GM03348 (cell line): ENCODE measurements around the gene GLMP.

Source experiments
- DNase-seq: peaks from one replicate; pipeline ENCODE4 v3.0.0; 2012; ENCODE audit warnings: low spot score

GLMP gene

GRCh38 chr1:156286061-156286460 is 9.4 kb downstream of the GLMP start:
- no peak for DNase-seq

GRCh38 chr1:156285437-156285836 is 10.0 kb downstream of the GLMP start:
- no peak for DNase-seq

- no peak for DNase-seq
Measured at GRCh38 chr1:156284757-156285156, 10.7 kb downstream of the GLMP start.

GRCh38 chr1:156284112-156284511 is 11.4 kb downstream of the GLMP start, which contains the start of gene TMEM79:
Gene TMEM79, plus strand, starts transcription at chr1:156284325. Its CDS starts 902 bp downstream, at chr1:156285227.
- DNase-seq: no peak

- DNase-seq: no peak
Measured at GRCh38 chr1:156283521-156283920, 12.0 kb downstream of the GLMP start.

- peak; percentile 97 for DNase-seq
Measured at GRCh38 chr1:156282479-156283222, 12.8 kb downstream of the GLMP start, which contains the start of gene SMG5. Gene SMG5, minus strand, starts transcription at chr1:156282825. Its CDS starts 145 bp downstream, at chr1:156282680.

- DNase-seq: peak; percentile 31
Measured at GRCh38 chr1:156281693-156282478, 13.6 kb downstream of the GLMP start.

- peak; percentile 71 for DNase-seq
Measured at GRCh38 chr1:156281281-156281680, 14.2 kb downstream of the GLMP start.

- no peak for DNase-seq
Measured at GRCh38 chr1:156279837-156280236, 15.6 kb downstream of the GLMP start.

- peak; percentile 31 for DNase-seq
Measured at GRCh38 chr1:156276966-156277381, 18.5 kb downstream of the GLMP start.

GRCh38 chr1:156276532-156276931 is 18.9 kb downstream of the GLMP start:
- DNase-seq: peak; percentile 33

- DNase-seq: no peak
Measured at GRCh38 chr1:156270314-156270713, 25.2 kb downstream of the GLMP start.

- no peak for DNase-seq
Measured at GRCh38 chr1:156268336-156268735, 27.1 kb downstream of the GLMP start.

- DNase-seq: no peak
Measured at GRCh38 chr1:156266051-156266450, 29.4 kb downstream of the GLMP start.

GRCh38 chr1:156263288-156263655 is 32.2 kb downstream of the GLMP start:
- DNase-seq: no peak

GRCh38 chr1:156262461-156263287 is 32.8 kb downstream of the GLMP start:
- peak; percentile 86 for DNase-seq

- no peak for DNase-seq
Measured at GRCh38 chr1:156260896-156261295, 34.6 kb downstream of the GLMP start.

GRCh38 chr1:156259805-156260204 is 35.7 kb downstream of the GLMP start:
- DNase-seq: no peak

- DNase-seq: no peak
Measured at GRCh38 chr1:156258859-156259258, 36.6 kb downstream of the GLMP start.

- no peak for DNase-seq
Measured at GRCh38 chr1:156257711-156258110, 37.8 kb downstream of the GLMP start.

- no peak for DNase-seq
Measured at GRCh38 chr1:156253634-156254033, 41.8 kb downstream of the GLMP start.

GRCh38 chr1:156251527-156251926 is 44.0 kb downstream of the GLMP start:
- no peak for DNase-seq
